ENCODE results near the gene PXMP4. TPM values are rescaled to one million over a fixed set of nuclear protein-coding genes. Genes with fewer than 3 reads are reported as not detected.

PXMP4 gene
- total RNA-seq, 2 donors from 2014 or later = 12.8 to 16.9 TPM

DNA sequence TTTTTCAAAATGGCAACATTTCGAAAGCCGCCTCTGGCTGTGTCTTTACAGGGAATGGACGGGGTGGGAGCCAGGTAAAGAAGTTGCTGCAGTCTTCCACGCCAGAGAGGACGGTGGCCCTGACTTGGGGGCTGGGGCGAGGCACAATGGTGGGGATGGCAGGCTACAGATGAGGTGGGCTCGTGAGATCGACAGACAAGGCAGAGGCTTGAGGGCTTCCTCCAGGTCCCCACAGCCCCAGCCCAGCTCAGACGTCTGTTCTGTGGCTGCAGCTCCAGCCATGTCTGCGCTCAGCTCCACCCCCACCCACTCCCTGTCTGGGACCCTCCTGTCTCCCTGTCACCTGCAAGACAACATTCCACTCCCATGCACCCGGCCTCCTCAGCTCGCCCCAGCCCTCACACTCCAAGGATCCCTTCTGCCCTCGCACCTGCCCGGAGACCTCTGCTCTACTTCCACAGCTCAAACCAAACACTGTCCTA lies 65.4 kb downstream of the PXMP4 start:
- H3K27me3 Mint-ChIP-seq (ENCODE audit: low read depth) = no peaks in the 10 kb centered on the region
- ATAC-seq (replicated peaks in 1 of 2) (no peak), DNase-seq (no peak)
- no peak overlapping the region for H3K4me3 Mint-ChIP-seq
- peaks cover 43% of the 10 kb centered on the region for H3K4me1 Mint-ChIP-seq (ENCODE audit: low read depth)
- no peaks in the 10 kb centered on the region for H3K9me3 Mint-ChIP-seq
- H3K27ac Mint-ChIP-seq = no peak overlapping the region
- H3K36me3 Mint-ChIP-seq (ENCODE audit: insufficient read depth in 2 of 2) = peaks cover 0 to 2% of the 10 kb centered on the region in 2 donors

DNA sequence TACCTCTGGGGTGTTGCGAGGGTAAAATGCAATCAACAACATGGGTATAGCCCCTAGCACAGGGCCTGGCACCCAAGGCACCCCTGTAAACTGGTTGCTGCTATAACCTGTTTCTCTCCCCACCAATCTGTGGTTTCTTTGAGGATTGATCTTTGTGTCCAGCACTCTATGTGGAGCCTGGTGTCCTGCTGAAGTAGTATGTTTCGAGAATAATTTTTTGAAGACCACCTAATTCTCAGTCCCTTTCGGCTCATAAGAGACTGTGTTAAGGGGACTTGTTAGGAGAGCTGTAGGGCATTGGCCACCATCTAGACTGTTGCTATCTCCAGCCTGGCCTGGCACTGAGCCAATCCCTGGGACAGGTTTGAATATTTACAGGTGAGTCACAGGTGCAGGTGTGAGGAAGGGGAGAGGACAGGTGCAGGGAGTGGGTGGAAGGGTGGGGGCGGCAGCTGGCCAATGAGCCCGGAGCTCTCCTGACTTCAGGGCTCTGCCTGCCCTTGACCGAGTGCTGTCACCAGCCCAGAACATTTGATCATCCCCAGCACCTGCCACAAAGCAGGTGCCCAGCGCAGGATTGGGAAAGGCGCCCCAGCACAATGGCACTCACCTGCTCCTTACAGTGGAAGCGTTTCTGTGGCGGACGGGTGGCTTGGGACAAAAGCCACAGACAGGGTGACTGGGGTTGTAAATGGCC lies 66.1 kb downstream of the PXMP4 start:
- H3K4me1 Mint-ChIP-seq (ENCODE audit: low read depth) = peaks cover 49% of the 10 kb centered on the region
- no peak overlapping the region for H3K27ac Mint-ChIP-seq

DNA sequence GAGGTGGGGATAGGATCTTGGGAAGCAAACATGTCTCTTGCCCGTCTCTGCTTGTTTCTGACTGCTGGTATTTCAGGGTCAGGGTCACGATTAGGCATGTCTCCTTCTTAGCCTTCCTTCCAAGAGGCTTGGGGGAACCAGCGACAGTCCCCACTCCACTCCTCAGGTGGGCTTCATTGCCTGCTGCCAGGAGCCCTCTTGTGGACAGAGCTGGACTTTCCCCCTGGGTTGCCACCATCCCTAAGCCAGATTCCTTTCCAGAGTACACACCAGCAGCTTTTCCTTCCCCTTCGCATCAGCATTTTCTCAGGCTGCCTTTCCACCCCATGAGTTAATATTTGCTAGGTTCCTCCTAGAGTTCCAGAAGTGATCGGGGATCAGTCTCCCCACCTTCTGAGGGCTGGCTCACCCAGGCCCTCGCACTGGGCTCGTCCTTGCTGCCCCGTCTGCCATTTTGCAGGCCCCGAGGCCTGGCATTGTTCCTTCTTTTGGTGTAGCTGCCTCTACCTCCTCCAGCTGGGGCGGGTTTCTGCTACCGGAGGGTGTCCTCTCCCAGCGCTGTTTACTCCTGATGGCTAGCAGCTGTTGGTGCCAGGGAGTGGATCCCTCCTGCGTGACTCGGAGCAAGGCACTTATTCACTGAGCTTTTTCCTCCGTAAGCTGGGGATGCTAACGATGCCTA lies 66.8 kb downstream of the PXMP4 start:
- Mint-ChIP-seq H3K9me3 (no peaks in the 10 kb centered on the region), H3K4me3 (no peak overlapping the region), H3K4me1 (ENCODE audit: low read depth) (peaks cover 54% of the 10 kb centered on the region), H3K27me3 (ENCODE audit: low read depth) (no peaks in the 10 kb centered on the region), H3K27ac (no peak overlapping the region), H3K36me3 (ENCODE audit: insufficient read depth in 2 of 2) (peaks cover 0 to 2% of the 10 kb centered on the region in 2 donors)
- peak; percentile 26 to 36 for ATAC-seq (replicated peaks in 1 of 2)
- DNase-seq = peak; percentile 50 to 52

More for the DNA sequence above, 66.1 kb downstream of the PXMP4 start:
- DNase-seq = no peak
- Mint-ChIP-seq H3K36me3 (ENCODE audit: insufficient read depth in 2 of 2) (peaks cover 0 to 2% of the 10 kb centered on the region in 2 donors), H3K27me3 (ENCODE audit: low read depth) (no peaks in the 10 kb centered on the region), H3K9me3 (no peaks in the 10 kb centered on the region), H3K4me3 (no peak overlapping the region)
- ATAC-seq (replicated peaks in 1 of 2) = no peak

Other genes starting within 250 kb of the PXMP4 start
- gene CBFA2T2, start 230.2 kb downstream of the PXMP4 start, total RNA-seq = 10 to 100 TPM; 14.4 to 15.7 TPM
- under 1 TPM; 0.17 to 0.23 TPM for gene C20orf144, start 58.0 kb downstream of the PXMP4 start, total RNA-seq
- 1 to 10 TPM; 1.4 to 1.8 TPM for gene ACTL10, start 53.4 kb downstream of the PXMP4 start, total RNA-seq
- gene NECAB3, start 45.9 kb downstream of the PXMP4 start, total RNA-seq = 10 to 100 TPM; 18.5 to 18.8 TPM
- 10 to 100 TPM; 64.5 to 81.5 TPM for gene E2F1, start 33.9 kb downstream of the PXMP4 start, total RNA-seq
- 1 to 10 TPM; 3.0 to 3.3 TPM for gene ZNF341, start 11.7 kb upstream of the PXMP4 start, total RNA-seq
- 100 to 1,000 TPM; 102 to 104 TPM for gene CHMP4B, start 91.0 kb upstream of the PXMP4 start, total RNA-seq